OCI-LY7 (cell line): ENCODE results near the gene ARFGAP1. TPM values are rescaled to one million over a fixed set of nuclear protein-coding genes. Genes with fewer than 3 reads are reported as not detected.

Experiments used
- BruUV-seq: library from RNA; stranded (reverse); fragments of 400-500 nt; replicated peaks from 2 replicates; lab custom pipeline; 2021; lab: Mats Ljungman, UMichigan
- CTCF ChIA-PET: fragments of 300-600 bp; sonication (Branson Sonifier 250); formaldehyde crosslinking; loops from one replicate; lab custom pipeline; 2022; ENCODE audit warnings: antibody characterized with exemption; ENCODE audit not compliant: unreplicated experiment; lab: Charles Lee
- POLR2A ChIA-PET: fragments of 300-600 bp; sonication (Branson Sonifier 250); formaldehyde crosslinking; loops from one replicate; lab custom pipeline; 2022; ENCODE audit warnings: antibody characterized with exemption; lab: Charles Lee
- DNase-seq: peaks from one replicate; pipeline ENCODE4 v3.0.0-alpha.2; 2015; ENCODE audit warnings: low spot score
- H2AFZ ChIP-seq: fragments of 200-600 bp; sonication (generic), shearing (Covaris generic); 2 replicates; pipeline ENCODE4 v1.6.1; 2014; ENCODE audit warnings: mild to moderate bottlenecking, antibody characterized with exemption, low read length, moderate library complexity
- H3K27ac ChIP-seq: fragments of 200-600 bp; sonication (generic); 2 replicates; pipeline ENCODE4 v1.5.1; 2014; ENCODE audit warnings: mixed run types, low read depth, mild to moderate bottlenecking, moderate library complexity, low read length, inconsistent platforms; ENCODE audit not compliant: poor library complexity, severe bottlenecking
- H3K36me3 ChIP-seq: fragments of 200-600 bp; sonication (generic); 2 replicates; pipeline ENCODE4 v1.6.1; 2014; ENCODE audit warnings: mild to moderate bottlenecking, antibody characterized with exemption, low read length, moderate library complexity, mixed read lengths; ENCODE audit not compliant: insufficient read depth
- H3K4me1 ChIP-seq: fragments of 200-600 bp; sonication (generic); 2 replicates; pipeline ENCODE4 v1.5.1; 2014; ENCODE audit warnings: mild to moderate bottlenecking, low read length; ENCODE audit not compliant: insufficient read depth, poor library complexity, severe bottlenecking
- H3K4me2 ChIP-seq: fragments of 200-600 bp; sonication (generic); 2 replicates; pipeline ENCODE4 v1.6.1; 2014; ENCODE audit warnings: mild to moderate bottlenecking, low read length
- H3K4me3 ChIP-seq: fragments of 200-600 bp; sonication (generic); 2 replicates; pipeline ENCODE4 v1.5.1; 2014; ENCODE audit warnings: mild to moderate bottlenecking, low read depth, low read length; ENCODE audit not compliant: poor library complexity, severe bottlenecking
- H3K79me2 ChIP-seq: fragments of 200-600 bp; sonication (generic); 2 replicates; pipeline ENCODE4 v1.6.1; 2016; ENCODE audit warnings: low read depth, mild to moderate bottlenecking, low read length, moderate library complexity, mixed read lengths; ENCODE audit not compliant: insufficient read depth
- H3K9me2 ChIP-seq: fragments of 200-600 bp; sonication (generic); 2 replicates; pipeline ENCODE4 v1.6.1; 2016; ENCODE audit warnings: mild to moderate bottlenecking, low read length, mixed read lengths; ENCODE audit not compliant: insufficient read depth
- H3K9me3 ChIP-seq: fragments of 200-600 bp; sonication (generic); 2 replicates; pipeline ENCODE4 v1.6.1; 2014; ENCODE audit warnings: mild to moderate bottlenecking, mixed run types, low read length, mixed read lengths
- H4K20me1 ChIP-seq: fragments of 200-600 bp; sonication (generic); 2 replicates; pipeline ENCODE4 v1.6.1; 2014; ENCODE audit warnings: mild to moderate bottlenecking, antibody characterized with exemption, low read length, moderate library complexity, mixed read lengths; ENCODE audit not compliant: insufficient read depth
- EZH2phosphoT487 ChIP-seq: fragments of 200-600 bp; sonication (generic); IDR thresholded peaks from 2 replicates; pipeline ENCODE4 v1.6.1; 2018; ENCODE audit warnings: low read depth, borderline replicate concordance, mild to moderate bottlenecking, mixed run types, antibody characterized with exemption, low read length, moderate library complexity, mixed read lengths
- intact Hi-C: fragments of 100-400 bp; cut with micrococcal nuclease; formaldehyde crosslinking; loops from one replicate; pipeline ENCODE4 v1.10.0; 2022; ENCODE audit not compliant: unreplicated experiment
- total RNA-seq, 2 experiments: library from RNA; depleted of rRNA in 1 of 2; stranded (reverse); fragments of >200 nt in 1 of 2; shearing (Covaris generic) in 1 of 2; gene quantifications; 2 replicates each; pipeline ENCODE4 v1.2.3, GENCODE V29; 2014 to 2022
- TF ChIP-seq, protein P1 (sequence below): fragments of 200-600 bp; sonication (generic); conservative IDR thresholded peaks from 2 replicates; pipeline ENCODE4 v1.5.1; 2014; ENCODE audit warnings: mild to moderate bottlenecking, antibody characterized with exemption, low read length, moderate library complexity, mixed read lengths

The ARFGAP1 gene
- total RNA-seq, 2 experiments from 2014 or later = 57.9 to 105 TPM

- no peaks in the 10 kb centered on the region for H3K4me1 ChIP-seq
- no peaks in the 10 kb centered on the region for H3K36me3 ChIP-seq
- ChIA-PET POLR2A (no interaction called here), CTCF (interaction anchor here (0.6 kb wide), 1 partner anchor 22 kb away, joined by 3 read pairs; no protein-coding TSS in a partner anchor)
- no peak for TF ChIP-seq EZH2phosphoT487
- TF ChIP-seq, protein P1, sequence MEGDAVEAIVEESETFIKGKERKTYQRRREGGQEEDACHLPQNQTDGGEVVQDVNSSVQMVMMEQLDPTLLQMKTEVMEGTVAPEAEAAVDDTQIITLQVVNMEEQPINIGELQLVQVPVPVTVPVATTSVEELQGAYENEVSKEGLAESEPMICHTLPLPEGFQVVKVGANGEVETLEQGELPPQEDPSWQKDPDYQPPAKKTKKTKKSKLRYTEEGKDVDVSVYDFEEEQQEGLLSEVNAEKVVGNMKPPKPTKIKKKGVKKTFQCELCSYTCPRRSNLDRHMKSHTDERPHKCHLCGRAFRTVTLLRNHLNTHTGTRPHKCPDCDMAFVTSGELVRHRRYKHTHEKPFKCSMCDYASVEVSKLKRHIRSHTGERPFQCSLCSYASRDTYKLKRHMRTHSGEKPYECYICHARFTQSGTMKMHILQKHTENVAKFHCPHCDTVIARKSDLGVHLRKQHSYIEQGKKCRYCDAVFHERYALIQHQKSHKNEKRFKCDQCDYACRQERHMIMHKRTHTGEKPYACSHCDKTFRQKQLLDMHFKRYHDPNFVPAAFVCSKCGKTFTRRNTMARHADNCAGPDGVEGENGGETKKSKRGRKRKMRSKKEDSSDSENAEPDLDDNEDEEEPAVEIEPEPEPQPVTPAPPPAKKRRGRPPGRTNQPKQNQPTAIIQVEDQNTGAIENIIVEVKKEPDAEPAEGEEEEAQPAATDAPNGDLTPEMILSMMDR = no peak
- no peaks in the 10 kb centered on the region for H4K20me1 ChIP-seq
- no peak overlapping the region for H3K27ac ChIP-seq
- H3K4me3 ChIP-seq = no peak overlapping the region
- H3K9me3 ChIP-seq = no peaks in the 10 kb centered on the region
- no peak for DNase-seq
- no peak overlapping the region for H3K4me2 ChIP-seq
- H2AFZ ChIP-seq = no peak overlapping the region
- H3K79me2 ChIP-seq = no peaks in the 10 kb centered on the region
- intact Hi-C loops = no loop called here
- no peaks in the 10 kb centered on the region for H3K9me2 ChIP-seq
- BruUV-seq = no TSS peak
Observed at GRCh38 chr20:63246490-63247288, 25.9 kb upstream of the ARFGAP1 start.

DNA sequence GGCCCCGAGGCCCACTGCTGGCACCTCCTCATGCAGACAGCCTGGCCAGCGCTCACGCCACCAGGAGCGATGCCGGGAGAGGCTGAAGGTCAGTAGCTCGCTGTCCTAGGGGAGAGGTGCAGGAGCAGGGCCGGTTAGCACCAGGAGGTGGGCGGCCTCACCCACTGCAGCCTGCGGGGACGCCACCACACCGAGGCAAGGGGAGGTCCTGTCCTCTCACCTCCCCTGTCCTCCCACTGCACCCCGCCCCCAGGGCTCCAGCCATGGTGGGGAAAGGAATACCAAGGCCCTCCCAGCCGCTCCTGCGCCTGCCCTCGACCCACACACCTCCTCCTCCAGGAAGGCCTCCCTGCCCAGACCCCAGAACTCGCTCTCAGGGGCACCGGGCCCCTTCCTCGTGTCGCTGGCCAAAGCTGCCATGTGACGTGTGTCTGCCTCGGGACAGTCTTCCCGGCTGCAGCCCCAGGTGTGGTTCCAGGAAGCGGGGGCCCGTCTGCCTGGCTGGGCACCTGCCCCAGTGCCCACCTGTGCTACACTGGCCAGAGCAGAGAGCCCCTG lies 24.9 kb upstream of the ARFGAP1 start:
- POLR2A ChIA-PET = no interaction called here
- no TSS peak for BruUV-seq
- no peak for DNase-seq
- Histone ChIP-seq H3K4me2 (no peak overlapping the region), H3K79me2 (no peaks in the 10 kb centered on the region), H3K4me3 (no peak overlapping the region), H4K20me1 (no peaks in the 10 kb centered on the region), H3K9me3 (no peaks in the 10 kb centered on the region), H3K9me2 (no peaks in the 10 kb centered on the region), H3K36me3 (no peaks in the 10 kb centered on the region), H3K4me1 (no peaks in the 10 kb centered on the region), H2AFZ (no peak overlapping the region), H3K27ac (no peak overlapping the region)
- intact Hi-C loops = no loop called here
- TF ChIP-seq, protein P1 = no peak
- no peak for TF ChIP-seq EZH2phosphoT487
- CTCF ChIA-PET = no interaction called here
